Measurements from ENCODE around the gene OSTM1. TPM values are rescaled to one million over a fixed set of nuclear protein-coding genes. Genes with fewer than 3 reads are reported as not detected.

Gene OSTM1
- total and polyA plus RNA-seq, 9 of the 15 experiments (the other 6 are each of a cell fraction or from before 2014, with no cell fraction given): 5.6 to 29.5 (median 16.3) TPM

GRCh38 chr6:108020472-108021116 lies 53.9 kb downstream of the OSTM1 start (continued):
- TF ChIP-seq SETDB1 (IDR thresholded peaks at IDR 0.05; ENCODE audit: low read length) (no peak), MITF (IDR thresholded peaks at IDR 0.05) (no peak), TAF1 (IDR thresholded peaks at IDR 0.05; ENCODE audit: control insufficient read depth, extremely low read depth, insufficient read depth, low read length, severe bottlenecking) (no peak), ZNF354B (CRISPR knock-in tag; IDR thresholded peaks at IDR 0.05) (no peak), ZNF696 (CRISPR knock-in tag; conservative IDR thresholded peaks at IDR 0.05) (no peak), ZBTB11 (CRISPR knock-in tag; IDR thresholded peaks at IDR 0.05) (no peak)

Measured in K562 (cell line).